Inflammatory macrophage (primary cell): ENCODE results near the gene PKHD1.
"Not testable (repeated sequence)": the region's sequence is repeated elsewhere in the genome, so short reads cannot be mapped to it uniquely, and the experiment has no call there.

Experiments used
- DNase-seq, 2 donors: peaks; one replicate each; pipeline ENCODE4 v3.0.0-alpha.2; 2020 to 2022

Gene PKHD1

DNA sequence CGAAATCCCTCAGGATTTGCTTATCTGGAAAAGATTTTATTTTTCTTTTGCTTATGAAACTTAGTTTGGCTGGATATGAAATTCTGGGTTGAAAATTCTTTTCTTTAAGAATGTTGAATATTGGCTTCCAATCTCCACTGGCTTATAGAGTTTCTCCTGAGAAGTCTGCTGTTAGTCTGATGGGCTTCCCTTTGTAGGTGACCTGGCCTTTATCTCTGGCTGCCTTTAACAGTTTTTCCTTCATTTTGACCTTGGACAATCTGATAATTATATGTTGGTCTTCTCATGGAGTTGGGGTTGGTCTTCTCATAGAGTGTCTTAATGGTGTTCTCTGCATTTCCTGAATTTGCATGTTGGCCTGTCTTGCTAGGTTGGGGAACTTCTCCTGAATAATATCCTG lies 234.3 kb downstream of the PKHD1 start:
- DNase-seq = not testable (repeated sequence)

DNA sequence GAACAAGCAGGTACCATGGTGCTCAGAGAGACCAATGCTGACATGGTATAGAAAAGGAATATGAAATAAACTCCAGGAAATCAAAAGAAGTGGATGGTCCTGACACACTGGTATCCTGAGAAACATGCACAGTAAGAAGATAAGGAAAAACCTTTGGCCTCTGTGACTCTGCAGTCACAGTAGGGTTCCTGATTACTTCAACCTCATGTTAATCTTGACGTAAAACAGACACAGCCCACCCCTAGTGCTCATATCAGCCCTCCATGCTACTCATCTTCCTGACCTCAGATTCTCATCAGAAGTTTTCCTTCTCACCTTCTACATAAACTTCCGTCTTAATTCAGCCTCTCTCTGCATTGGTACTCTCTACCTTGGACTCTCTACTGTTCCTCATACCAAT lies 240.9 kb downstream of the PKHD1 start:
- DNase-seq = no peak

DNA sequence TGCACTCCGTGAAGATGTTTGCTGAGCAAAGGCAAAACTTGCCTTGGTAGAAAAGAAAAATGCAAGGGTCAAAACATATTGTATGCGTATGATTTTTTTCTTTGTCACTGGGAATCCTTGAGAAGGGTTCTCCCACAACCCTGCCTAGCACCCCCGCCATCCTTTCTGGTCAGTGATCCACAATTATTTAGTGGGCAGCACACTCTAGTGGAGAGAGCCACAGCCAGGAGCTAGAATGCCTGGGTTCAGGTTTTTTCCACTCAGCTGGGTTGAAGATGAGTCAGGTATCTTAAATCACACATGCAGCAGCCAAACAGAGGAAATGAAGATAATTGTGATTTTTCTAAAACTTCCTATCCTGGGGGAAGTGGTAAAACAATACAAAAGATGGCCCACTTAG lies 243.1 kb downstream of the PKHD1 start:
- no peak for DNase-seq

DNA sequence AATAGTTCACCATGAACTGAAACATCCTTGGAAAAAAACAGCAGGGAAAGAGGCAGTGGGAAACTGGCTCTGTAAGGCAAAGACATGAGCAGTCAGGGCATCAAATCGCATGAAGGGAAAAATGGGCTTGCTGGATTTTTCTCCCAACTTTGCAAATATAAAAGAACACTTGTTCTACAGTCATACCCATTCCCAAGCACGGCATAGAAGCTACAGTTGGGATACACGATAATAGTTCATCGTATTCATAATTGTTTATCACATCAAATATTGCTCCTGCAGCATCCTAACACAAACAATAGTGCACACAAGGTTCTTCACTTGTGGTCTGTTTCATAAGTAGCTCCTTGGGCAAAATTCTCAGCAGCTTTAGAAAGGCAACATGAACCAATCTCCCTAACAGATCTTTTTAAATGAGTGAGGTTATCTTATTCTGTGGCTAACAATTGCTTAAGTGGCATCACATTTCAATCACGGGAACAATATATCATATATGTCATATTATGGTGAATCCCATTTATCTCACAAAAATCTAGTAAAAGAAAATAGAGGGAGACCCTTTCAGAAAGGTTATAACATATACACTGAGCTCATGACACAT lies 243.9 kb downstream of the PKHD1 start:
- no peak for DNase-seq

GRCh38 chr6:51842804-51843378 lies 244.5 kb downstream of the PKHD1 start:
- no peak for DNase-seq

DNA sequence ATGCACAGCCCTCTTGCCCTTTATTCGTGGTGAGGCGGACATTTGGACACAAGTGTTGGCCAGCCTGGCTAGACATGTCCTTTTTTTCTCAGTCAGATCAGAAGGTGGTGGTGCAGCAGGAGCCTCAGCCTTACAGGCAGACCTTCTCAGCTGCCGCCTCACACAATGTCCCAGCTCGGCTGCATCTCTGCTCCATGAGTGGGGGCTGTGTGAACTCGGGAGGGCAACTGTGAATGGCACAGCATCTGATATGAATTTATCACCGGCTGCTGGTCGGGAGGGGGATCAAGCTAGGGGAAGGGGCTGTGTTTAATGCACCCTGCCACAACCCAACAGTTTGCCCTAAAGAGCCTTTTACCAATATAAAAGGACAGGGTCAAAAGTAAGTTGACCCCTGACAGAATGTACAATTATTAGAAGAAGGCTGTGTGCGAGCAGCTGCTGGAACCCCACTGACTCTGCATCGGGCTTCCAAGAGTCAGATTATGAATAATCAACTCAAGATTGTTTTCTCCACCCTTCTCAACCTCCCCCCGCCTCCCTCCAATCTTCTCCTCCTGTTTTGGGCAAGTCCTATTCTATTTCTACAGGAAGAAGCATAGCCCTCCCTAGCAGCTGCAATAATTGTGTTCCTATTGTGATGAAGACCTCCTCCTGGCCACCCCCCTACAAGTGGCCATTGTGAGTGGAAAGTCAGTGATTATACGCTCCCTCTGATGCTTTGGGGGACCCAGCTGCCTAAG lies 245.2 kb downstream of the PKHD1 start:
- DNase-seq = no peak

DNA sequence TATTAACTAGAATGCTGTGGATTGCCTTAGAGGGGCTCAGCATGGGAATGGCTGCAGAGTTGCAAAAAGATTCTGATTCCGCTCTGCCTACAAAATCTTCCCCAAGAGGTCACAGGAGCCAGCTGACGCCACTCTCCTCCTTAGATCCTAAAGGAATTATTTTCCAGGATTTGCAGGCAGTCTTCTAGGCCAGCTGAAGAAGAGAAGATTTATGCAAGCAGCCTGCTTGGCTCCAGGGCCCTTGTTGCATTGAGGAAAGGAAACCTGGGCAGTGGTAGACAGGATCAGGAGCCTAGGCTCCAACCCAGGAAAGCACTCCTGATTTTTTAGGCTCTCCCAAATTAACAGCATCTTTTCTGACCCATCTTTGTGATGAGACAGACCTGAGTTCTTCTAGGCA lies 245.8 kb downstream of the PKHD1 start:
- no peak for DNase-seq

GRCh38 chr6:51839726-51840374 lies 247.6 kb downstream of the PKHD1 start:
- no peak for DNase-seq

DNA sequence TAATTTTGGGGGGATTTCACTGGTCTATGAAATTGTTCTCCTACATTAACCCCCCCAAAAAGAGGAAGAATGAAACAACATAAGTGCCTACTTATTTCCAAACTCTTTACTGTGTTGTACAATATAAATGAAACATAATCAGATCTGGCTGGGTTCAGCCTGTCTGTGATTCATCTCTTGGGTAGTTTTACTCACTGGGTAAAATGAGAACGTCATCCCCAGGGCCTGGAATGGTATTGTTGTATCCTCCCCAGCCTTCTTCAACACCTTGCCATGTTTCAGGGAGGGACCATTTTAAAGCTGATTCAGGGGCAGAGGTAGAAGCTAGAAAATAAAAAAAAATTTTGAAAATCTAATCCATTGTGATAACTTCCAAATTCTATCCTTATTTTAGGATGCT lies 256.7 kb downstream of the PKHD1 start:
- DNase-seq = no peak

DNA sequence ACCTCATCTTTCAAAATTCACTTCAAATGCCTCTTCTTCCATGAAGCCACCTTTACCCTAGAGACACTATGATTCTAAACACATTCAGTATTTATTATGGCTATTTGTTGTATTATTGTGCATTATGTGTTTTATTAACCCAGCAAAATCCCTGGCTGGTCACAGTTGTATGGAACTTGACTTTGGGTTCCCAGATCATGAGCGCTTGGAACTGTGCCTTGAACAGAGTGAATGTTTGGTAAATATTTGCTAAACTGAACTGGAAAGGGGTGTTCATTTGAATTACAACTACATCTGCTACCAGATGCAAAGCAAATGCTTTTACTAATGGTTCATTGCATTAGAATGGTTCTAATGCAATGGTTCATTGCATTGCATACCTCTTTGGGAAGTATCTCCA lies 259.8 kb downstream of the PKHD1 start:
- no peak for DNase-seq

DNA sequence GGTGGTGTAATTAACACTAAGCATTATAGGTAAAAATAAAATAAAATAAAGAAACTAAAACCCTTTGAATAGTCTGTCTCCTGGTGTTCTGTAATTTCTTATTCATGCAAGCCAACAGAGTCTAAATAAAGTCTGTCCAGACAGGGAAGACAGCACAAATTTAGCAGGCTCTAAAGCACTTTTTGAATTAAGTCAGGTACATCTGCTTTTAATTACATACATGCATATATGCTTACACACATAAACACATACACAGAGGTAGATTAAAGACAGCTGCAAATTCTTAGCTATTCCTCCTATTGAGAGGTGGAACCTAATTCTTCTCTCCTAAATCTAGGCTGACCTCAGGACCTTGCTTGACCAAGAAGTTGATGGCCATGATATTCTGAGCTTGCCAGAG lies 262.5 kb downstream of the PKHD1 start:
- no peak for DNase-seq

DNA sequence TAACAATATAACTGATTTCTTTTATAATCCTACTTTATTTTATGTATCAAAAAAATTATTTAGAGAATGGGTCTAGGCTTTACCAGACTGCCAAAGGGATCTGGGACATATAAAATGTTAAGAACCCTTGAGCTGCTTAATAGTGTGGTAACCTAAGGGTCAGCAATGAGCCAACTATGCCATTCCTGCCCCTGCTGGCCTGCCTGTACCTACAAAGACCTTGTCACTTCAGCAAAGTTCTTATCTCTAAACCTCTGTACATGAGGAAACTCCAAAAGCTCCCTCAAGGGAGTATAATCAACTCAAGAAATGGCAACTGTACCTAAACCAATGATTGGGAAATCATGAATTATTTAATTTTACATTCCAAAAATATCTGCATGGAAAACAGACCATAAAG lies 266.9 kb downstream of the PKHD1 start:
- no peak for DNase-seq

GRCh38 chr6:51818520-51819022 lies 268.8 kb downstream of the PKHD1 start:
- DNase-seq = no peak

GRCh38 chr6:51817832-51818231 lies 269.6 kb downstream of the PKHD1 start:
- DNase-seq = no peak

DNA sequence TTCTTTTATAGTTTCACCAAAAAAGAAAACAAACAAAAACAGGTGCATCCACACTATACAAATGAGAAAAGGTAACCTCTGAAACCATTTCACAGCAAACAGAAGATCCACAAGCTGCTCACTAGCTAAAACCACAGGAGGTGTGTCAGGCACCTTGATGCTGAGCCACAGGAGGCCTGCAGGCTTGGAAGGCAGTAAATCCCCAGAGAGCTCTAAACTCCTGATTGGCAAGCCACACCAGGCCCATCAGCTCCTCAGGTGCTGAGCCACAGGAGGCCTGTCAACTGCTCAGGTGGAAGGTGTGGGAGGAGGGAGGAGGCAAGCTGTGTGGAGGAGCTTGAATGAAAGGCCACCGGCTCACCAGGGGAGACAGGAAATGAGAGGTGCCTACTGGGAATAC lies 273.0 kb downstream of the PKHD1 start:
- no peak for DNase-seq

DNA sequence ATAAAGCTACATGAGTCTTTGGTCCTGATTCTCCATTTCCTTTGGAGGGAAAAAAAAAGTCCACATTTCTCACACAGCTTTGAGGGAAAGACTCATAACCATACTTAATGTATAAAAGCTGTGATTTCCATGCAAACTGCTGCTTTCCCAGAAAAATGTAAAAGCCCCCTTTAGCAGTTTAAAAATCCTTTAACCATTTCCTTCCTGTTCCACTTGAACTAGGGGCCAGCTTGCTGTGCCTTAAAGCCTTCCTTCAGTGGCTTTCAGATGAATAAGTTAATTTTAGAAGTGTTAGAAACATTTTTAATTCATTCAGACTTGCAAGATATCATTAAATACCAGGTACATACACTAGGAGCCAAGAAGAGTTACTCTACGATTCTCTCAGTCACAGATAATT lies 273.5 kb downstream of the PKHD1 start:
- DNase-seq = no peak

DNA sequence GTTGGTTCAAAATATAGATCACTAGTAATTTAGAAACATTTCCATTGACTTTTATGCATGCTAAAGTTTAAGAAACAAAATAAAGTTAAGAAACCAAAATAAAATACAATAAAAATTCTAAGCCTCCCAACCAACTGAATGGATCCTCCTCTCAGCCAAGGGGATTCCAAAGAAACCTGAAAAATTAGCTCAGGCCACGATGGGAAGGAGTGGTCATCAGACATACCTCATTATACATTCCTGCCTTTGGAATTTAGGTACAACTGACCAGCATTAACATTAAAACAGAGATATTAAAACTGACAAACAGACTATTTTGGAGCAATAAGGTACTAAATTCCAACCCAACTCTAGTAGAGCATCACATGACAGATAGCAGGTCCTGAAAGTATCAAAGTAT lies 275.2 kb downstream of the PKHD1 start:
- no peak for DNase-seq

DNA sequence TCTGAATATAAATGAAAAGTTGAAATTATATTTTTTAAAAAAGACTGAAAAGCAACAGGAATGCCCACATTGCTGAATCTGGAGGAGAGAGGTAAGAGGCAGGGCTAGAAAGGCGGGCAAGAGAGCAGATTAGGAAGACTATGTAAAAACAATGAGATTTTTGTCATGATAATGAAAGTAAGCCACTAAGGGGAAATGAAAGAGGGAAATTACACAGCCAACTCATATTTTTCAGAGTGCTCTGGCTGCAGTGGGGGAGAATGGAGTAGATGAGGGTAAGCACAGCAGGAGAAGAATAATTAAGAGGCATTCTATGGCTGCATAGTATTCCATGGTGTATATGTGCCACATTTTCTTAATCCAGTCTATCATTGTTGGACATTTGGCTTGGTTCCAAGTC lies 281.9 kb downstream of the PKHD1 start:
- DNase-seq = no peak

DNA sequence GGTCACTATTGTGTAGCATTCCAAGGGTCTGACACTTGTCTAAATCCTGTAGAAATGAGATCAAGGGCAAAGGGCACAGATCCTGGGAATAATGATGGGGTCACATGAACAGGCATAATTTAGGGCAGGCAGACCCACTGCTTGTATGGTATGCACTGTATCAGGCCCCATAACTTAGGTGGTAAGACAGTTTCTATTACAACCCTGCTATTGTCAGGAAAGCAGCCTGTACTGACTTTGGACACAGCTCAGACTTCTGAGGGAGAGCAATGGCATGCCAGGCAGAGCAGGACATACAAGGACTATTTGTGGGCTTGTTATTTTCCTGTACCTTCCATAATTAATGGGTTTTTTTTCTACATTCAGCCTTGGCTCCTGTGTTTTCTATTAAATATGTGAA lies 286.8 kb downstream of the PKHD1 start:
- no peak for DNase-seq

DNA sequence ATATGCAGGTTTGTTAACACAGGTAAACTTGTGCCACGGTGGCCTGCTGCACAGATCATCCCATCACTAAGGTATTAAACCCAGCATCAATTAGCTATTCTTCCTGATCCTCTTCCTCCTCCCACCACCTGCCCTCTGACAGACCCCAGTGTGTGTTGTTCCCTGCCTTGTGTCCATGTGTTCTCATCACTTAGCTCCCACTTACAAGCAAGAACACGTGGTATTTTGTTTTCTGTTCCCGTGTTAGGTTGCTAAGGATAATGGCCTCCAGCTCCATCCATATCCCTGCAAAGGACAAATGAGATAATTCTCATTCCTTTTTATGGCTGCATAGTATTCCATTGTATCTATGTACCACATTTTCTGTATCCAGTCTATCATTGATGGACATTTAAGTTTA lies 294.0 kb downstream of the PKHD1 start:
- no peak for DNase-seq

DNA sequence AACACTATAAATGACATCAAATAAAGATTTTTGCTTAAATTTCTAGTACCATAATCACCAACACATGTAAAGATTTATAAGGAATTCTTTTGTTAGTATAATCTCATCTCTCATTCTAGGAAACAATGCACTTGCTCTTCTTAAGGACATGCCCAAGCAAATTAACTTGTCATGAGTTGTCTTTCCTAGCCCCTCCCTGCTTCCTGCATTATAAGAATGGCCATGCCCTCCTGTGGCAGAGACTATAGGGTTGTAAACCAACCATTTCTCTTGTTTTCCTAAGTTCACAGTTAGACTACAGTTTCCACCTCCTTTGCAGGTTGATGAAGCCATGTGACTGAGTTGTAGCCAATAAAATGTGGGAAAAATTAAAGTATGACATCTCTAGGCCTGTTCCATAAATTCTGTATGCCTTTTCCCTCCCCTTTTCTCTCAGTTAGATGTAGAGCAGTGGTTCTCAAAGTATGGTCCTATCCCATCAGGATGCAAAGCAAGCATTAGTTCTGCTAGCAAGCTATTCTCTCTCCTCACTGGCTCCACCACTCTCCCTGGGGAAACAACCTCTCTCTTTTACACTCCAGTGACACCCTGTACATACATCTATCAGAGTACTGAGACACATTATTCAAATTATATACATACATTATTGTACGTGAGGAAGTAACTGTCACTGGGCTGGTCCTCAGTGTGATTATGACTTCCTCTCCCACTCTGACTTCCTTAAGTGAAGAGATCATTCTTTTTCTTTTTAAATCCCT lies 295.0 kb downstream of the PKHD1 start:
- no peak for DNase-seq

- DNase-seq = no peak
Observed at GRCh38 chr6:51790946-51791345, 296.5 kb downstream of the PKHD1 start.

GRCh38 chr6:51788121-51788520 lies 299.3 kb downstream of the PKHD1 start:
- DNase-seq = no peak
